GM12874 (cell line): Measurements from ENCODE around the gene ROBO2.

Experiments used
- CTCF ChIP-seq: IDR thresholded peaks from 2 replicates; pipeline ENCODE4 v1.5.1; 2011; ENCODE audit warnings: low read depth, mild to moderate bottlenecking, control low read depth, low read length, moderate library complexity; ENCODE audit not compliant: insufficient read depth

Gene ROBO2

GRCh38 chr3:77171026-77171425, 131.1 kb downstream of the ROBO2 start:
- no peak for TF ChIP-seq CTCF

- TF ChIP-seq CTCF, result no peak
These were observed 139.9 kb downstream of the ROBO2 start for GRCh38 chr3:77179762-77180161.

- TF ChIP-seq CTCF, result no peak
These were observed 142.4 kb downstream of the ROBO2 start for GRCh38 chr3:77182341-77182740.

GRCh38 chr3:77186319-77186718, 146.4 kb downstream of the ROBO2 start:
- no peak for TF ChIP-seq CTCF

- no peak for TF ChIP-seq CTCF
These were observed 146.8 kb downstream of the ROBO2 start for GRCh38 chr3:77186728-77187127.

GRCh38 chr3:77188210-77188609, 148.3 kb downstream of the ROBO2 start:
- TF ChIP-seq CTCF, result no peak

- no peak for TF ChIP-seq CTCF
These were observed 149.4 kb downstream of the ROBO2 start for GRCh38 chr3:77189258-77189657.

- TF ChIP-seq CTCF, result no peak
These were observed 149.8 kb downstream of the ROBO2 start for GRCh38 chr3:77189684-77190083.
